ENCODE data around the gene CAND1.
"Not testable (repeated sequence)": the region's sequence is repeated elsewhere in the genome, so short reads cannot be mapped to it uniquely, and the experiment has no call there.

Gene CAND1

DNA sequence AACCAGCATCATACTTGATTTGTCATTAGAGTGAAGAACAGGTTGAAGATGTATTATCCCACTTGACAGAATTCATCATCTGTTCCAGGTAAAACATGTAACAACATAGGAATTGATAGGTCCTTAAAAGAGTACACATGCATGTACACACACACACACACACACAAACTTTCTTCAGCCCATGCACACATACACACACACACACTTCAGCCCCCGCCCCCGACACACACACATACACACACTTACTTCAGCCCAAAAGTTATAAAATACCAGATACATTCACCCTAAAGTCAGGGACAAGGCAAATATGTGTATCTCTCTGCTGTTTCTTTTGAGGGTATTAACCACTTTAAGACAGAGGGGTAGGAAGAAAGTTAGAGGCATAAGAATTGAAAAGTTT lies 15.4 kb downstream of the CAND1 start:
- no peak for DNase-seq

DNA sequence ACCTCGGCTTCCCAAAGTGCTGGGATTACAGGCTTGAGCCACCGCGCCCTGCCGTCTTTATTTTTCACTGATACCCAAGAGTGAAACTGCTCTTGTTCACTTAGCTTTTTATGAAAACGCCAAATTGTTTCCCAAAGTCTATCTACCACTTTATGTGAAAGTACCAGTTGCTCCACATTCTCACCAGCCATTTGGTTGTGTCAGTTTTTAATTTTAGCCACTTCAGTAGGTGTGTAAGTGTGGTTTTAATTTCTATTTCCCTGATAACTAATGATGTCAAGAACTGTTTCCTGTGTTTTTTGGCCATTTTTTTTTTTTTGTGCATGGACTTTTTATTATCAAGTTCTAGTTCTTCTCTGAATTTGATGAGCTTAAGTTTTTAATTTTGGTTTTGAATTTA lies 17.1 kb downstream of the CAND1 start:
- no peak for DNase-seq

DNA sequence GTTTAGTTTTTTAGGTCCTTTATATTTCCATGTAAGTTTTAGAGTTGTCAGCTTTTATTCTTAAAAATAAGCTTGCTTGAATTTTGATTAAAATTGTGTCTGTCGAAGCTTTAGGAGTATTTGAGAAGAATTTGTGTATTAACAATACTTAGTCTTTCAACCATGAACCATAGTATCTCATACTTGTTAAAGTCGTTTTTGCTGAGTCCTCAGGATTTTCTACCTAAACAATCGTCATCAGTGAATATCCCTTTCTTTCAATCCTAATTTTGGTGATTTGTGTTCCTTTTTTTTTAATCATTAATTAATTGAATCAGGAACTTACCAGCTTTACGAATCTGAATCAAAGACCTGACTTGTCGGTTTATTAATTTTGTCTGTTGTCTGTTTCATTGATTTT lies 18.2 kb downstream of the CAND1 start:
- no peak for DNase-seq

DNA sequence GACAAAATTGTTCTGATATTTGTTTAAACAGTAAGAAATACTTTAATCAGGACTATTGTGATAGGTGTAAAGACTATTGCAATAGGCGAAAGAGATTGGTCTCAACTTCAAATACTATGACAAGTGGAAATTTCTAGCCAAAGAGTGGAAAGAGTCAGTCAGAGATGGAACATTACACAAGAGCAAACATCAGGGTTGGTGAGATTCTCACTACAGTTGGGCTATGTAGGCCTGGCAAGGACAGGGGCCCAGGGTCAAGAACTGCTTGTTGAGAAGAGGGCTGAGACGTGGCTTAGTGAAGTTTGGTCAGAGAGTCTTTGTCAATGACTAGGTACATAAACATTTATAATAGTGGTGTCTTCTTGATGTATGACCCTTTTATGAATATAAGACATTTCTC lies 19.4 kb downstream of the CAND1 start:
- no peak for DNase-seq

DNA sequence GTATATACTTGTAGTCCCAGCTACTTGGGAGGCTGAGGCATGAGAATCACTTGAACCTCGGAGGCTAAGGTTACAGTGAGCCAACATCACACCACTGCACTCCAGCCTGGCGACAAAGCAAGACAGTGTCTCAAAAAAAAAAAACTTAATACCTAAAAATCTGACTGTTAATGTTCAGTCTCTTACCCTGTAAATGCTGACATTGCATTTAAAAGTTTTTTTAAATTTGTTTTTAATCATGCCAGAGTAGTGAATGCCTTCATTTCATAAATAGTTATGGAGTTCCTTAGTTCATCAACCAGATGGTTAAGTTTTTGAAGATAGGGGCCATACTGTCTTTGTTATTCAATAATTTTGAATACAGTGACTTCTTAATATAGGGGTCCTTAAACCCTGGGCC lies 21.2 kb downstream of the CAND1 start:
- DNase-seq, result no peak

DNA sequence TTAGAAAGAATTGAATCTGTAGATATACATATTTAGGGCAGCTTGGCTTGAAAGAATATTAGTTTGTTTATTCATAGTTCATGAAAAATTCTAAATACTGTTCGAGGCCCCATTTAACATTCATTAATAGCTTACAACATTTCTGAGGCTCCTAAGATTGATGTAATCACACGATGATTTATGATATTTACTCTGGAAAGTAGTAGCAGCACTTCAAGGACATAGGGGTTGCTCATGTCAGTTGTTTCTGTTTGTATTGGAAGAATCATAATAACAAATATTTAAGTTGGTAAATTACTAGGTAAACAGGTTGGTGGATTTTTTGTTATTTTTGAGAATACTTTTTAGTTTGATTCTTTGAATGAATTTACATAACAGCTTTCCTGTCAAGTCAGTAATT lies 30.4 kb downstream of the CAND1 start:
- DNase-seq, result no peak

DNA sequence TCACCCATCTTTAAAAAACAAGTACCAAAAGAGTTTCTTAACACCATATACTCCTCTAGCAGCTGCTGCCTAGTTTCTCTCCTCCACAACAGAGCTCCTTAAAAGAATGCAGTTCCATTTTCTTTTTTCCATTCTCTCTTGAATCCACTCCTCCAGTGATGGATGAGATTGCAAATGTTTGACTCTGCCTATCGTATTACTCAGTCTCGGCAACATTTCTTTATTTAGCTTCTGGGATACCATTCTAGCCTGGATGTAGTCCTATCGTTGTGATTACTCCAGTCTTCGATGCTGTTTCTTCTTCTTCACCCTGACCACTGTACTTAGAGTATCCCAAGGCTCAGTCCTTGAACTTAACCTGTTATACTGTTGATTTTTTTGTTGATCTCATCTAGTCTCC lies 30.8 kb downstream of the CAND1 start:
- no peak for DNase-seq

DNA sequence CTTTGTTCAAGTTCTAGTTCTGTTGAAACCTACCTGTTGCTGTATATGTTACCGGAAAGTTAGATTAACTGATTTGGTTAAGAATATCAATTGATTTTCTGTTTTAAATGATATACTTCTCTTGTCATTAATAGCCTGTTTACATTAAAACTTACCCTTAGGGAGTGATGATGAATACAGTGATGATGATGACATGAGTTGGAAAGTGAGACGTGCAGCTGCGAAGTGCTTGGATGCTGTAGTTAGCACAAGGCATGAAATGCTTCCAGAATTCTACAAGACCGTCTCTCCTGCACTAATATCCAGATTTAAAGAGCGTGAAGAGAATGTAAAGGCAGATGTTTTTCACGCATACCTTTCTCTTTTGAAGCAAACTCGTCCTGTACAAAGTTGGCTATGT lies 33.0 kb downstream of the CAND1 start:
- no peak for DNase-seq

DNA sequence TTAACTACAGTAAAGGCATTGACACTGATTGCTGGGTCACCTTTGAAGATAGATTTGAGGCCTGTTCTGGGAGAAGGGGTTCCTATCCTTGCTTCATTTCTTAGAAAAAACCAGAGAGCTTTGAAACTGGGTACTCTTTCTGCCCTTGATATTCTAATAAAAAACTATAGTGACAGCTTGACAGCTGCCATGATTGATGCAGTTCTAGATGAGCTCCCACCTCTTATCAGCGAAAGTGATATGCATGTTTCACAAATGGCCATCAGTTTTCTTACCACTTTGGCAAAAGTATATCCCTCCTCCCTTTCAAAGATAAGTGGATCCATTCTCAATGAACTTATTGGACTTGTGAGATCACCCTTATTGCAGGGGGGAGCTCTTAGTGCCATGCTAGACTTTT lies 36.4 kb downstream of the CAND1 start:
- no peak for DNase-seq

DNA sequence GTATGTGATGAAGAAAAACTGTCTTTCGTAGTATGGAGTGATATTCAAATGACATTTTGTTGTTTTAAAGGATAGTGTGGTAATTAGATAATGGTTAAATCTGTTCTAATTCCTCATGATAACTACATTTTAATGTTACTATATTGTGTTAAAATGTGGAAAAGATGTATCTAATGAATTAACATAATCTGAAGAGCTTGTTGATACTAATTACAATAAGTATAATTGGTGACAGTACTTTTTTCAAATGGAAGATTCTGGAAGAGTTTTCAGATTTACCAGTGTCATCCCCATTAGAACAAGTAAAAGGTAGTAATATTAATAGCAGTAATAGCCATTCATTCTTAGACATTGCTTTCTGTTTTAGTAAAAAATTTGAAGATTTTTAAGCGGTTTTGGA lies 37.6 kb downstream of the CAND1 start:
- no peak for DNase-seq

DNA sequence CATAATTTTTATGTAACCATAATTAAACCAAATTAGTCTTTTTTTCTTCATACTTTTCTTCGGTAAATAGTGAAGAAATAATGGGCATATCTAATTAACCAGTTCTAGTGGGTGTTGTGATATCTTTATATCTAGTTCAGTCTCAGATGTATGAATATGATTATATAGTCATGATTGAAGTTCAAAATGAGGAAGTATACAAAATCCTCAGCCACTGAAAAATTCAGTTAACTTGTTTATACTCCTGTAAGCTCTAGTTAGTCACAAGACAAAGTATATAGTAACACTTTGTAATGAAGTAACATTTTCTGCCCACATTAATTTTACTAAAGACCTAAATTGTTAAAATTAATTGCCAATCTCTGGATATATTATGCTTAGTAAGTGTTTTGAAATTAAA lies 46.5 kb downstream of the CAND1 start:
- DNase-seq, result no peak

DNA sequence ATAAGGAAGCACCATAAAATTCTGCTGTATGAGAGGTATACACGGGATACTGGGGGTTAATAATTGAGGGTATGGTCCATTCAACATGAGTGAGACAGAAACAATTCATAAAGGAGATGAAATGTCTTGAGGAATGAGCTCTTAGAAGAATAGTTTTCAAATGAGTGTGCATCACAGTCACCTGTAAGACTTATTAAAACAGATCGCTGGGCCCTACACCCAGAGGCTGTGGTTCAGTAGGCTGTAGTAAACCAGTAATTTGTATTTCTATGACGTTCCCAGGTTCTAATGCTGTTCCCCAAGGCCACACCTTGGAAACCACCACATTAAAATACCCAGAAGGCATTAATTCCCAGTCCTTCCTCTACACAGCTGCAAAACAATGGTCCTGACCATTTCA lies 49.6 kb downstream of the CAND1 start:
- no peak for DNase-seq

DNA sequence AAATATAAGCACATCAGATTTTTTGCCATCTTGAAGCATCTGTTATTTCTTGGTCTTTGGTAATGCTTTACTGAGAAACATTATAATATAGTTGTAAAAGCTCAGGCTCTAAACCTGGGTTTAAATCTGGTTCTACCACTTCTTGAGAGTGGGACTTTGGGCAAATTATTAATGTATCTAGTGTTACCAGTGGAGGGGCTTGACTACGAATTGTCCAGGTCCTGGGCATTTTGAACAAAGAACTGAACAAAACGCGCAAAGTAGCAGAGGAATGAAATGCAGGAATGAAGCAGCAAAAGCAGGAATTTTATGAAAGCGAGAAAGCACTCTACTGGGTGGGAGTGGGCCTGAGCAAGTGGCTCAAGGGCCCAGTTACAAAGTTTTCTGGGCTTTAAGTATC lies 50.8 kb downstream of the CAND1 start:
- no peak for DNase-seq

DNA sequence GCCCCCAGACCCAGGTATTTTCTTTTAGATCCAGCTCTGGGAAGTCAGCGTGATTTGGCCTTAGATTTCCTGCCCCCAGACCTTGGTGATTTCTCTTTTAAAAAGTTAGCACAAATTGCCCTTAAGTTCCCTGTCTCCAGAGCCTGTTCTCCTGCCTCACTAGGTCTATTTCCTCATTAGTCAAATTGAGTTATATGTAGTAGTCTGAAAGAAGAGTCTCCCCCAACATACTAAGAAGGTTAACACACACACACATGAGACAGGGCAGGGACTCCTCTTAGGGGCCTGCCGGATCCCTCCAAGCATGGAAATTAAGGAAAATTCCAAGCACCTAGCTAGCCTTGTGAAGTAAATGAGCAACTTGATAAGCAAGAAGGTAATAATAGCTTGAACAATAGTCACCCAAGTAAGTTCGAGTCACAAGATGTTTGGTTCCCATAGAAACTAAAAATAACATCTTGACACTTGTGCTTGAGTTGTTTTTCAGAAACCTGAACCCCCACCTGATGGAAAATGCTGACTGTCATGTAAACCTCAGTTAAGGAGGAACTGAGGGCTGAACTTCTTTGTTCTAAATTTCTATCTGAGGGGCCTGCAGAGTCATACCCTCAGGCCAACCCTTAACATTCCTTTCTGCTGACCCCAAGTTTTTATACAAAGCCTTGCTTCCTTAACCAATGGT lies 51.6 kb downstream of the CAND1 start:
- DNase-seq, result no peak

DNA sequence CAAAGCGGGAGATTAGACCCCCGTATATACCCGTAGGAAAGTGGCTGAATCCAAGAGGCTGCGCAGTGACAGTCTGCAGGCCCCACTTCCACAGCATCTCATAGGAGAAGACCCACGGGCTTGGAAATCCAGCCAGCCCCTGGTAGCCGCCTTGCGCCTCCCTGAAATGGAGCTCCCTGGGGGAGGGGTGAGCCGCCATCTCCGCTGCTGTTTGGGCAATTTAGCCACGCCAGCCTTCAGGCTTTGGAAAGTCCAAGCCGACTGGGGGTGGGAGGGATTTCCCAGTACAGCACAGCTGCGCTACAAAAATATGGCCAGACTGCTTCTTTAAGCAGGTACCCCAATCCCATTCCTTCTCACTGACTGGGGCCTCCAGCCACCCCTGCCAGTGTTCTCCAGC lies 53.4 kb downstream of the CAND1 start:
- DNase-seq, result no peak

DNA sequence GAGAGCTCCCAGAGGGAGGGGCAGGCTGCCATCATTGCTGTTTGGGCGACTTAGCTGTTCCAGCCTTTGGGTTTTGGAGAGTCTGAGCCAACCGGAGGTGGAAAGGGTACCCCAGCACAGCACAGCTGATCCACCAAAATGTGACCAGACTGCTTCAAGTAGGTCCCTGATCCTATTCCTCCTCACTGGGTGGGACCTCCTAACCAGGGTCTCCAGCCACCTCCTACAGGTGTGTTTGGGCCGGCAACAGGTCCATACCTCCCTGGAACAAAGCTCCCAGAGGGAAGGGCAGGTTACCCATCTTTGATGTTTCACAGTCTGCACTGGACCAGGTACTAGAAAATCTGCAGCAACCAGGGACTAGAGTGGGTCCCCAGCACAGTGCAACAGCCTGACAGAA lies 53.8 kb downstream of the CAND1 start:
- no peak for DNase-seq

DNA sequence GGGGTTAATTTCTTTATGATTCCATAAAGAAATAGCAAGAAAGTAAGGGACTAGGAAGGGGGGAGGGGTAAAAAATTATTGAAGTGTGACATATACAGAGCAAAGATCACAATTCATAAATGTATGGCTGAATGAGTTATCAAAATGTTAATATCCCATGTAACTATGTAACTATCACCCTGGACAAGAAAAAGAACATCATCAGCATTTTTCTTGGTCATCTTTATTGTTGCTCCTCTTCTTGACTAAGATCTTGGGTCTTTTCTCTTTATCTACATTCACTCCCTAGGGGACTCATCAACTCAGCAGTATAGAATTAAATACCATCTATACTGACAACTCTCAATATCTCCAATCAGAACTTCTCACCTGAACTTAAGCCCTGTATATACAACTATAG lies 57.5 kb downstream of the CAND1 start:
- DNase-seq, result no peak

DNA sequence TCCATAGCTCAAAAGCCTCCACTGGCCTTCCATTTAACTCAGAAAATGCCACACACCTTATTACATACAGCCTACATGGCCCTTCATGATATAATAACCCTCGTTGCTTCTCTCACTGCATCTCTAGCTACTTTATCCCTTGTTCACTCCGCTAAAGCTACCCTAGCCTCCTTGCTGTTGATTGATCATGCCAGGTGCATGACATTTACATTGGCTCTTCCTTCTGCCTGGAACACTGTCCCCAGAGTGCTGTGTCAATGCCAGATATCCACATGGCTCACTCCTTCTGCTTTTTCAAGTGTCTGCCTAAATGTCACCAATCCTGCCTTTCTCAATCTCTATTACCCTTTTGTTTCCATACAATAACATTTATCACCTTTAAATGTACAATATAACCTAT lies 58.3 kb downstream of the CAND1 start:
- DNase-seq, result no peak

DNA sequence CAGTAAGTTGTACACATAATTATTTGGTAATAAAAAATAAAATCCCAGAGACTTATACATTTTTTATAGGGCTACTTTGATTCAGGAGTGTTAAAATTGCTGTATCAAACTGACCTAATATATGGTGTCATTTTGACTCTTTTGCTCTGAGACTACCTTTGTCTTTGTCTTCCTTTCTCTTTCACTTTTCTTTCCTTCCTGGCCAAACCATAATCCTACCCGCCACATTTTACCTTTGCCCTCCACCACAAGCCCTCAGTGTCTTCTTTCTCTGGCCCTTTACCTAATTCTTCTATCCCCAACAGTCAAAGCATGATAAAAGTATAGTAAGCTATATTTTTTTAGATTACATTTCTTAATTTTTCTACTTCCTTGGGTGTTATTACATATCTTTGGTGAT lies 62.0 kb downstream of the CAND1 start:
- no peak for DNase-seq

DNA sequence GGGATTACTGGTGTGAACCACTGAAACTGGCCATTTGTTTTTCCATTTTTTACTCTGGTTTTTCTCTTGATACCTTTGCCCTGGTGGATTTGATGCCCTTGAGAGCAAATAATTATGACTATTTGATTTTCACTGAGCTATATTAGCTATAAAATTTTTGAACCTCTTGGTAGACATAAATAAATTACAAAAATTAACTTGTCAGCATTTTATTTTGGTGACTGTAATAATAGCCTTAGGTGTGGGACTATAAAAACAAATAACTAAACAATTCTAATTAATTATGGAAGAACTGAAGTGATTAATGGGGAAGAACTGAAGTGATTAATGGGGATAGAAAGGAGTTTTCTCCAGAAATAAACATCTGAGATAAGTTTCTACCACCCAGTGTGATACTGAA lies 62.7 kb downstream of the CAND1 start:
- DNase-seq, result no peak

DNA sequence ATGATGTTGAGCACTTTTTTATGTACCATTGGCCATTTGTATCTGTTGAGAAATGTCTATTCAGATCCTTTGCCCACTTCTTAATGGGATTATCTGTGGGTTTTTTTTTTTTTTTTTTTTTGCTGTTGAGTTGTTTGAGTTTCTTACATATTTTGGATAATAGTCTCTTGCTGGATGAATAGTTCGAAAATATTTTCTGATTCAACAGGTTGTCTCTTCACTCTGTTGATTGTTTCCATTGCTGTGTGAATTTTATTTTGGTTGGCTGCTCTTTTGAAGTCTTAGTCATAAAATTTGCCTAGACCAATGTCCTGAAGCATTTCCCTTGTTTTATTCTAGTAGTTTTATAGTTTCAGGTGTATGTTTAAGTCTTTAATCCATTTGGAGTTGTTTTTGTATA lies 64.5 kb downstream of the CAND1 start:
- no peak for DNase-seq

DNA sequence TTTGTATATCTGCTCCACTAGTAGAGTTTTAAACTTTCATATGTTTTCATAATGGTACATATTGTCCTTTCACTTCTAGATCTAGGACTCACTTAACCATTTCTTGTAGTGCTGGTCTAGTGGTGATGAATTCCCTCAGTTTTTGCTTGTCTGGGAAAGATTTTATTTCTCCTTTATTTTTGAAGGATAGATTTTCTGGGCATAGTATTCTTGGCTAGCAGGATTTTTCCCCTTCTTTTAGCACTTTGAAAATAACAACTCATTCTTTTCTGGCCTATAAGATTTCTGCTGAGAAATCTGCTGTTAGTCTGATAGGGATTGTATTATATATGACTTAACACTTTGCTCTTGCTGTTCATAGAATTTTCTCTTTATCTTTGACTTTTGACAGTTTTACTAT lies 69.3 kb downstream of the CAND1 start:
- no peak for DNase-seq

DNA sequence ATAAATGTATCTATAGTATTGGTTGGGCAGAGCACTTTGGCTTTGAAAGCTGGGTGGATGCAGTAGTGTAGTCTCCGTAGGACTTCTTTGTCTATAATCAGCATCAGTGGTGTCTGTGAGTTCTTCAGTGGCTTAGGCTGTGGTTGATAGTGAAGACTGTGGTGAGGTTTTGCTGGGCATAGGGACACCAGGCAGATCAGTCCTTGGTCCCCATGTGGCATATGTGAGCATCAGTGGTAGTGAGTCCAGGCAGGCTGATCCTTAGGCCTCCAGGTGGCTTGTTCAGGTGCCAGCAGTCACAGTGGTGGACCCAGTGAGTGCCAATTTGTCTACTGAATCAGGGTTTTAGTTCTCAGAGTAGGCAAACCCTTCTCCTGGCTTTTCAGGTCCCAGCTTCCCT lies 70.4 kb downstream of the CAND1 start:
- no peak for DNase-seq

DNA sequence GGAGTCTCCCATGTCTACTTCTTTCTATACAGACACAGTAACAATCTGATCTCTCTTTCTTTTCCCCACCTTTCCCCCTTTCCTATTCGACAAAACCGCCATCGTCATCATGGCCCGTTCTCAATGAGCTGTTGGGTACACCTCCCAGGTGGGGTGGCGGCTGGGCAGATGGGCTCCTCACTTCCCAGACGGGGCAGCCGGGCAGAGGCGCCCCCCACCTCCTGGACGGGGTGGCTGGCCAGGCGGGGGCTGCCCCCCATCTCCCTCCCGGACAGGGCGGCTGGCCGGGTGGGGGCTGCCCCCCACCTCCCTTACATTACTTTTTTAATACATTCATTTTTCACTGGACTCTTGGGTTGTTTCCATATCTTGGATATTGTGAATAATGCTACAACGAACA lies 71.9 kb downstream of the CAND1 start:
- not testable (repeated sequence) for DNase-seq

DNA sequence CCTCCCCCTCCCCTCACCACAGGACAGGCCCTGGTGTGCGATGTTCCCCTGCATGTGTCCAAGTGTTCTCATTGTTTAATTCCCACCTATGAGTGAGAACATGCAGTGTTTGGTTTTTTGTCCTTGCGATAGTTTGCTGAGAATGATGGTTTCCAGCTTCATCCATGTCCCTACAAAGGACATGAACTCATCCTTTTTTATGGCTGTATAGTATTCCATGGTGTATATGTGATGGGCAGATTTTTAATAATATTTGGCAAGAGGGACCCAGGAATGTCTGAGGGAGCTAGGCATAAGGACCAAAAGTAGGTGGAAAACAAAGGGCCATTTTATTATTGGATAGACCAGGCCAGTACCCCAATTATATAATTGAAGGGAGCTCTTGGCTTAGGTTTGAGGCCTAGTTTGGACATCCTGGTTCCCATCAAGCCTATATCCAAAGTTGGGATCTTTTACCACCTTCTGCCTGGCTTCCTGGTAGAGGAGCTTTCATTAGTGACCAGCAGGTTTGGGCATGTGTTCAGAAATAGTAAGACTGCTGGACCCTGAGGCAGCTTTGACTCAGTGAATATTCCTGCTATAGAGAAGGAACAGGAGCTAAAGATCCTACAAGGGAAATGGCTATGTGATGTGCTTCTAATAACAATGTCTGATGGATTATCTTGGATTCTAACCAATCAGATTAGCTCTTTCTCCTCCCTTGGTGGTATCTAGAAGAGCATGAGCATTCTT lies 76.0 kb downstream of the CAND1 start:
- DNase-seq, result no peak

Measured in NCI-H526 treated with DMSO at 0.1 percent for 48 hours (cell line).